K562 (cell line): ENCODE measurements around the gene UQCRC1. TPM values are rescaled to one million over a fixed set of nuclear protein-coding genes. Genes with fewer than 3 reads are reported as not detected.
A peak's percentile ranks its signal among the peaks of the same experiment; 100 is the strongest.

Source experiments
- ATAC-seq: fragments of 200-7000 bp; cut with Tn5 transposase; 3 replicates; pipeline ENCODE4 v1.9.1; 2020; ENCODE audit warnings: moderate library complexity
- BruUV-seq: library from RNA; stranded (reverse); fragments of 400-500 nt; replicated peaks from 2 replicates; lab custom pipeline; 2021; lab: Mats Ljungman, UMichigan
- CTCF ChIA-PET: fragments of 300-600 bp; formaldehyde crosslinking; extraction: SDS; loops from one replicate; lab custom pipeline; 2021; ENCODE audit warnings: low intra/inter-chr PET ratio; lab: Yijun Ruan, JAX
- POLR2A ChIA-PET: fragments of 300-600, 350-650 bp; sonication (Branson Sonifier 250); formaldehyde crosslinking; extraction: SDS; loops from one replicate; lab custom pipeline; 2021; ENCODE audit warnings: antibody characterized with exemption, inconsistent platforms; lab: Yijun Ruan, JAX
- DNase-seq, 4 experiments: peaks; one replicate each; pipeline versions ENCODE4 v3.0.0 to v3.0.0-alpha.2; 2011 to 2018; ENCODE audit warnings: low spot score in 3 of 4, mixed read lengths in 3 of 4; ENCODE audit errors: extremely low read depth in 1 of 4
- FAIRE-seq: peaks from 2 replicates; lab custom pipeline; 2011; peaks lifted over from hg19 to GRCh38; lab: Jason Lieb, UNC
- H2AFZ ChIP-seq: 2 replicates; pipeline ENCODE4 v1.6.0; 2011; ENCODE audit warnings: low read depth, low read length, control low read depth, inconsistent platforms
- H3K27ac ChIP-seq: fragments of 200-600 bp; 3 replicates; pipeline ENCODE4 v1.8.0; 2011; ENCODE audit warnings: low read depth, mild to moderate bottlenecking, control low read depth, inconsistent platforms, low read length, moderate library complexity, mixed read lengths; ENCODE audit errors: extremely low read depth
- H3K27me3 ChIP-seq, 2 experiments: fragments of 300-600 bp in 1 of 2; 2 replicates in 1 of 2; 3 replicates in 1 of 2; pipeline versions ENCODE4 v1.6.0 to v1.8.0; 2011; ENCODE audit warnings: inconsistent platforms in 2 of 2, low read length in 2 of 2, mild to moderate bottlenecking in 1 of 2, mixed read lengths in 1 of 2, moderate library complexity in 1 of 2; ENCODE audit not compliant: control insufficient read depth in 2 of 2, insufficient read depth in 2 of 2
- H3K36me3 ChIP-seq: fragments of 300-600 bp; 3 replicates; pipeline ENCODE4 v1.8.0; 2011; ENCODE audit warnings: mild to moderate bottlenecking, low read length, inconsistent platforms; ENCODE audit not compliant: control insufficient read depth, insufficient read depth
- H3K4me1 ChIP-seq, 2 experiments: fragments of 200-600 bp in 1 of 2; replicated peaks in 1 of 2; 2 replicates in 1 of 2; 3 replicates in 1 of 2; pipeline versions ENCODE4 v1.5.1 to v1.8.0; 2011; ENCODE audit warnings: inconsistent platforms in 2 of 2, low read length in 2 of 2, mild to moderate bottlenecking in 1 of 2, mixed read lengths in 1 of 2, moderate library complexity in 1 of 2; ENCODE audit not compliant: control insufficient read depth in 2 of 2, insufficient read depth in 2 of 2
- H3K4me2 ChIP-seq: 2 replicates; pipeline ENCODE4 v1.6.1; 2011; ENCODE audit warnings: low read length, control low read depth, inconsistent platforms, mixed read lengths; ENCODE audit not compliant: insufficient read depth
- H3K4me3 ChIP-seq: fragments of 200-600 bp; sonication (generic), shearing (Covaris generic); 2 replicates; pipeline ENCODE4 v1.5.1; 2016; ENCODE audit warnings: control low read depth, inconsistent platforms
- H3K79me2 ChIP-seq: fragments of 200-600 bp; 3 replicates; pipeline ENCODE4 v1.8.0; 2011; ENCODE audit warnings: low read length, inconsistent platforms; ENCODE audit not compliant: control insufficient read depth, insufficient read depth
- H3K9ac ChIP-seq, 2 experiments: 2 replicates each; pipeline versions ENCODE4 v1.6.0 to v1.6.1; 2011; ENCODE audit warnings: low read depth in 2 of 2, low read length in 2 of 2, control low read depth in 1 of 2, inconsistent platforms in 1 of 2, mild to moderate bottlenecking in 1 of 2, mixed read lengths in 1 of 2; ENCODE audit not compliant: insufficient read depth in 1 of 2
- H3K9me1 ChIP-seq: one replicate; pipeline ENCODE4 v1.6.0; 2011; ENCODE audit warnings: inconsistent platforms, mild to moderate bottlenecking, low read length, moderate library complexity; ENCODE audit not compliant: control insufficient read depth, insufficient read depth
- H3K9me3 ChIP-seq: replicated peaks from 2 replicates; pipeline ENCODE4 v1.5.1; 2011; ENCODE audit warnings: low read depth, low read length, inconsistent platforms; ENCODE audit not compliant: control insufficient read depth, insufficient read depth
- H4K20me1 ChIP-seq: replicated peaks from 2 replicates; pipeline ENCODE4 v1.6.1; 2011; ENCODE audit warnings: low read length, inconsistent platforms, mixed read lengths; ENCODE audit not compliant: control insufficient read depth, insufficient read depth
- ARID1B ChIP-seq: fragments of 450-650 bp; IDR thresholded peaks from 2 replicates; pipeline ENCODE4 v1.6.1; 2016; ENCODE audit warnings: antibody characterized with exemption, mild to moderate bottlenecking, inconsistent platforms
- E2F8 ChIP-seq: fragments of 450-650 bp; IDR thresholded peaks from 2 replicates; pipeline ENCODE4 v1.7.1; 2018; ENCODE audit warnings: mild to moderate bottlenecking, low read depth; ENCODE audit not compliant: partially characterized antibody
- KAT8 ChIP-seq: fragments of 450-650 bp; IDR thresholded peaks from 2 replicates; pipeline ENCODE4 v1.6.1; 2016; ENCODE audit warnings: low read depth, mild to moderate bottlenecking
- PTBP1 ChIP-seq: fragments of 200-400 bp; formaldehyde crosslinking; IDR thresholded peaks from 2 replicates; pipeline ENCODE4 v1.6.1; 2017; ENCODE audit warnings: low read depth, low read length
- SIN3A ChIP-seq, 2 experiments: fragments of 150-350 bp in 1 of 2; IDR thresholded peaks; 2 replicates each; pipeline ENCODE4 v1.6.1; 2011 to 2016; ENCODE audit warnings: borderline replicate concordance in 2 of 2, low read depth in 2 of 2, low read length in 2 of 2, mild to moderate bottlenecking in 2 of 2, moderate library complexity in 2 of 2; ENCODE audit not compliant: control insufficient read depth in 1 of 2
- TAL1 ChIP-seq: fragments of 450-650 bp; IDR thresholded peaks from 2 replicates; pipeline ENCODE4 v1.6.1; 2016; ENCODE audit warnings: mild to moderate bottlenecking
- TFAP4 ChIP-seq: sonication (generic); formaldehyde crosslinking; IDR thresholded peaks from 2 replicates; pipeline ENCODE4 v1.8.0; 2022; ENCODE audit warnings: missing genetic modification reagents, mild to moderate bottlenecking, moderate library complexity, borderline replicate concordance
- ZBTB7A ChIP-seq: IDR thresholded peaks from 2 replicates; pipeline ENCODE4 v1.6.1; 2011; ENCODE audit warnings: low read depth, mild to moderate bottlenecking, low read length, moderate library complexity, borderline replicate concordance; ENCODE audit not compliant: control insufficient read depth
- ZNF184 ChIP-seq: sonication (generic); formaldehyde crosslinking; IDR thresholded peaks from 2 replicates; pipeline ENCODE4 v1.5.0; 2020; ENCODE audit warnings: missing genetic modification reagents
- ZNF217 ChIP-seq: sonication (generic); formaldehyde crosslinking; IDR thresholded peaks from 2 replicates; pipeline ENCODE4 v1.8.0; 2022; ENCODE audit warnings: mild to moderate bottlenecking, missing genetic modification reagents
- ZNF224 ChIP-seq: sonication (generic); formaldehyde crosslinking; IDR thresholded peaks from 2 replicates; pipeline ENCODE4 v1.8.0; 2022; ENCODE audit warnings: mild to moderate bottlenecking, missing genetic modification reagents
- ZNF644 ChIP-seq: fragments of 200-800 bp; sonication (Bioruptor generic); IDR thresholded peaks from 2 replicates; pipeline ENCODE4 v1.6.1; 2016; ENCODE audit warnings: low read depth, missing genetic modification characterization, missing compliant biosample characterization
- ZNF77 ChIP-seq: fragments of 250-450 bp; sonication (Bioruptor Pico); IDR thresholded peaks from 2 replicates; pipeline ENCODE4 v1.5.0; 2020
- ZNF79 ChIP-seq: fragments of 250-450 bp; sonication (Bioruptor Pico); IDR thresholded peaks from 2 replicates; pipeline ENCODE4 v1.4.0; 2020; ENCODE audit warnings: low read depth, mild to moderate bottlenecking, moderate library complexity
- ZZZ3 ChIP-seq: fragments of 450-650 bp; IDR thresholded peaks from 2 replicates; pipeline ENCODE4 v1.6.1; 2016; ENCODE audit warnings: antibody characterized with exemption, mild to moderate bottlenecking, moderate library complexity
- WGBS: fragments of 100-300 bp; shearing (Covaris generic); methylation state at CpG from one replicate; pipeline ENCODE4 v1.1.6; 2016; ENCODE audit warnings: low coverage, mixed read lengths; ENCODE audit not compliant: insufficient coverage; ENCODE audit errors: missing lambda C conversion rate; 5-methylcytosine and 5-hydroxymethylcytosine counted together
- in situ Hi-C: fragments of 300-500 bp; cut with MboI; formaldehyde crosslinking; loops from 4 replicates; pipeline ENCODE4 v1.15.0; 2018; ENCODE audit warnings: inconsistent platforms, mixed read lengths
- intact Hi-C: fragments of 100-400 bp; cut with micrococcal nuclease; formaldehyde crosslinking; loops from 2 replicates; pipeline ENCODE4 v1.14.2; 2022
- polyA plus RNA-seq, 8 experiments: library from polyadenylated mRNA; depleted of rRNA in 4 of 8; stranded (reverse) in 5 of 8; unstranded in 3 of 8; fragments of >200 nt; fragmentation: Nextera tagmentation in 2 of 8; fragmentation: Illumina TruSeq in 1 of 8; extraction: Ambion mirVana in 2 of 8; extraction: Trizol in 1 of 8; gene quantifications; 2 replicates each; pipeline versions ENCODE4 v1.2.1 to v1.2.3, GENCODE V29; 2011 to 2014; ENCODE audit warnings: inconsistent platforms in 1 of 8, missing spikeins in 1 of 8
- total RNA-seq, 7 experiments: library from RNA; depleted of rRNA in 6 of 7; stranded (reverse); fragments of >200 nt in 6 of 7; fragmentation: Illumina TruSeq in 2 of 7; extraction: Trizol in 2 of 7; gene quantifications; 2 replicates each; pipeline versions ENCODE4 v1.2.1 to v1.2.3, GENCODE V29; 2011 to 2021; ENCODE audit warnings: low replicate concordance in 1 of 7

Gene UQCRC1
- total and polyA plus RNA-seq, 9 of the 15 experiments (the other 6 are each of a cell fraction or from before 2014, with no cell fraction given), result 125 to 424 (median 268) TPM

GRCh38 chr3:48555949-48556795, 53.3 kb downstream of the UQCRC1 start (continued):
- TF ChIP-seq ZNF224 (CRISPR knock-in tag) (no peak), ZNF184 (CRISPR knock-in tag) (no peak), ZBTB7A (peak; percentile 47; the same call in 1 of the 2 replicates), TFAP4 (no peak)

GRCh38 chr3:48555231-48555948, 54.1 kb downstream of the UQCRC1 start:
- DNase-seq, result peak; percentile 52 to 90 (median 66)
- intact Hi-C loops, result loop anchor here (1.0 to 10.0 kb wide), 4 partner anchors 82 to 281 kb away; partner anchors contain the start of genes ATRIP and SLC26A6
- Histone ChIP-seq H4K20me1 (peaks cover 6% of the 10 kb centered on the region; the same call in 1 of the 2 replicates), H3K9me3 (no peaks in the 10 kb centered on the region), H3K27ac (peak overlapping the region; percentile 69), H3K4me1 (peaks cover 40 to 49% of the 10 kb centered on the region in 2 experiments), H3K4me3 (peak overlapping the region; percentile 61), H3K79me2 (peaks cover 53% of the 10 kb centered on the region), H3K36me3 (peaks cover 27% of the 10 kb centered on the region; the same call in 2 of the 3 replicates), H3K4me2 (peak overlapping the region; percentile 84), H3K9me1 (peaks cover 11% of the 10 kb centered on the region), H2AFZ (no peak overlapping the region; the same call in 1 of the 2 replicates), H3K9ac (peak overlapping the region; percentile 68 to 71; a peak in 3 of 4 replicates), H3K27me3 (no peaks in the 10 kb centered on the region)
- ChIA-PET POLR2A (no interaction called here), CTCF (no interaction called here)
- in situ Hi-C loops, result loop anchor here (5.0 kb wide), 1 partner anchor 88 kb away; a partner anchor contains a TSS
- peak; percentile 64 for ATAC-seq
- WGBS, result 6% methylated on average over 8 of the region's 10 CpGs
- FAIRE-seq, result peak; percentile 100
- no TSS peak for BruUV-seq
- TF ChIP-seq ZNF77, result no peak
- no peak for TF ChIP-seq ZNF217
- 0 out of 2 replicates have a peak, but pooled peaks have one; percentile 45 for TF ChIP-seq ZNF644 (tag)
- TF ChIP-seq KAT8, result no peak
- TF ChIP-seq ZNF79 (CRISPR knock-in tag), result no peak
- no peak for TF ChIP-seq PTBP1
- TF ChIP-seq ZZZ3, result no peak
- TF ChIP-seq TAL1, result peak; percentile 85
- TF ChIP-seq SIN3A (IDR thresholded peaks at IDR 0.05; ENCODE audit: borderline replicate concordance in 2 of 2, control insufficient read depth in 1 of 2, low read depth in 2 of 2, low read length in 2 of 2), result no peak
- TF ChIP-seq ARID1B, result peak; percentile 90
- no peak for TF ChIP-seq E2F8
